ENCODE measurements around the gene TOE1.

The TOE1 gene

GRCh38 chr1:45348020-45348419 lies 8.1 kb downstream of the TOE1 start:
- peak overlapping the region; percentile 26 for H3K27ac ChIP-seq (ENCODE audit: low read depth, low read length)
- no peak overlapping the region for H2AFZ ChIP-seq (ENCODE audit: insufficient read depth, low read length, poor library complexity)
- peak overlapping the region; percentile 1 for H4K91ac ChIP-seq (ENCODE audit: low read depth, low read length)
- H3K23ac ChIP-seq (ENCODE audit: low read length), result no peak overlapping the region
- no peak overlapping the region for H2BK12ac ChIP-seq (ENCODE audit: low read length)
- H2BK5ac ChIP-seq (ENCODE audit: low read depth, low read length, poor library complexity), result no peak overlapping the region
- peaks cover 14 to 16% of the 10 kb centered on the region in 2 experiments for H3K36me3 ChIP-seq (ENCODE audit: control insufficient read depth in 1 of 2, insufficient read depth in 2 of 2, low read length in 2 of 2)
- H3K4me3 ChIP-seq (ENCODE audit: low read depth, low read length), result no peak overlapping the region
- no peak overlapping the region for H2BK120ac ChIP-seq (ENCODE audit: insufficient read depth, low read length, poor library complexity)
- no peak overlapping the region for H3K9ac ChIP-seq (ENCODE audit: low read length)
- H3K4ac ChIP-seq (ENCODE audit: low read depth, low read length), result no peak overlapping the region
- H4K12ac ChIP-seq (ENCODE audit: low read depth, low read length), result no peak overlapping the region
- no peak overlapping the region for H4K8ac ChIP-seq (ENCODE audit: low read depth, low read length)
- H3K4me2 ChIP-seq (ENCODE audit: low read length), result peak overlapping the region; percentile 16
- H3K14ac ChIP-seq (ENCODE audit: low read length), result no peak overlapping the region
- no CpG with 5 or more reads among the region's 2 CpGs for WGBS (ENCODE audit: extremely low coverage, insufficient coverage, insufficient read length)
- H3K4me1 ChIP-seq (ENCODE audit: control insufficient read depth in 1 of 2, insufficient read depth in 2 of 2, low read length in 2 of 2), result peaks cover 15 to 21% of the 10 kb centered on the region in 2 experiments
- no peaks in the 10 kb centered on the region for H3K79me2 ChIP-seq (ENCODE audit: control insufficient read depth, insufficient read depth, low read length, poor library complexity)
- H3K79me1 ChIP-seq (ENCODE audit: low read length), result no peaks in the 10 kb centered on the region
- no peaks in the 10 kb centered on the region for H3K9me3 ChIP-seq (ENCODE audit: insufficient read depth, low read depth, low read length)
- DNase-seq, result peak in 1 of 2 donors; percentile 64
- no peaks in the 10 kb centered on the region for H3K27me3 ChIP-seq (ENCODE audit: insufficient read depth, low read length)
- H2AK5ac ChIP-seq (ENCODE audit: low read length), result no peak overlapping the region
- H3K18ac ChIP-seq (ENCODE audit: low read length), result peak overlapping the region; percentile 7

DNA sequence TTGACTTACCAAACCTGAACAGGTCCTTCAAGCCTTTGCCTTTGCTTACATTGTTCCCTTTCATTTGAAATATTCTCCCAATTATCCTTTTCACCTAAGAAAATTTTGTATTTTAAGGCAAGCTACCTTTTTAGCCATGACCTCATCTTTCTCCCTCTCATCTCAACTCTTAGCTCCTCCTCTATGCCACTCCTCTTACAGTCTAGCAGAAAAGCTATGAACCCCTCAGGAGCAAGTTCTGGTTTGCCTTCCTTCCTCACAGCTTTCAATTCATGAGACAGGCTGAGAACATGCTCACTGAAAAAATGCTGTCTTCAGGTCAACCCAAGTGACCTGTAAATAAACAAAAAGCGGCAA lies 8.6 kb downstream of the TOE1 start:
- no peak overlapping the region for H3K23ac ChIP-seq (ENCODE audit: low read length)
- H2AFZ ChIP-seq (ENCODE audit: insufficient read depth, low read length, poor library complexity), result no peak overlapping the region
- H2BK5ac ChIP-seq (ENCODE audit: low read depth, low read length, poor library complexity), result no peak overlapping the region
- no peaks in the 10 kb centered on the region for H3K79me2 ChIP-seq (ENCODE audit: control insufficient read depth, insufficient read depth, low read length, poor library complexity)
- DNase-seq, result no peak
- no peaks in the 10 kb centered on the region for H3K9me3 ChIP-seq (ENCODE audit: insufficient read depth, low read depth, low read length)
- H2BK12ac ChIP-seq (ENCODE audit: low read length), result no peak overlapping the region
- no peaks in the 10 kb centered on the region for H3K27me3 ChIP-seq (ENCODE audit: insufficient read depth, low read length)
- H2BK120ac ChIP-seq (ENCODE audit: insufficient read depth, low read length, poor library complexity), result no peak overlapping the region
- peaks cover 9 to 10% of the 10 kb centered on the region in 2 experiments for H3K36me3 ChIP-seq (ENCODE audit: control insufficient read depth in 1 of 2, insufficient read depth in 2 of 2, low read length in 2 of 2)
- no peak overlapping the region for H3K14ac ChIP-seq (ENCODE audit: low read length)
- H3K4ac ChIP-seq (ENCODE audit: low read depth, low read length), result no peak overlapping the region
- peak overlapping the region; percentile 16 for H3K4me2 ChIP-seq (ENCODE audit: low read length)
- no peak overlapping the region for H2AK5ac ChIP-seq (ENCODE audit: low read length)
- H4K8ac ChIP-seq (ENCODE audit: low read depth, low read length), result no peak overlapping the region
- peak overlapping the region; percentile 26 for H3K27ac ChIP-seq (ENCODE audit: low read depth, low read length)
- WGBS (ENCODE audit: extremely low coverage, insufficient coverage, insufficient read length), result no CpG with 5 or more reads among the region's 1 CpG
- H3K4me3 ChIP-seq (ENCODE audit: low read depth, low read length), result no peak overlapping the region
- H4K12ac ChIP-seq (ENCODE audit: low read depth, low read length), result no peak overlapping the region
- no peak overlapping the region for H4K91ac ChIP-seq (ENCODE audit: low read depth, low read length)
- H3K4me1 ChIP-seq (ENCODE audit: control insufficient read depth in 1 of 2, insufficient read depth in 2 of 2, low read length in 2 of 2), result peaks cover 15 to 21% of the 10 kb centered on the region in 2 experiments
- no peak overlapping the region for H3K9ac ChIP-seq (ENCODE audit: low read length)
- no peak overlapping the region for H3K18ac ChIP-seq (ENCODE audit: low read length)
- H3K79me1 ChIP-seq (ENCODE audit: low read length), result no peaks in the 10 kb centered on the region

- H4K12ac ChIP-seq (ENCODE audit: low read depth, low read length), result no peak overlapping the region
- no peak overlapping the region for H3K4me2 ChIP-seq (ENCODE audit: low read length)
- no peaks in the 10 kb centered on the region for H3K79me2 ChIP-seq (ENCODE audit: control insufficient read depth, insufficient read depth, low read length, poor library complexity)
- H3K36me3 ChIP-seq (ENCODE audit: control insufficient read depth in 1 of 2, insufficient read depth in 2 of 2, low read length in 2 of 2), result peaks cover 8 to 9% of the 10 kb centered on the region in 2 experiments
- no peak overlapping the region for H4K8ac ChIP-seq (ENCODE audit: low read depth, low read length)
- H3K27me3 ChIP-seq (ENCODE audit: insufficient read depth, low read length), result no peaks in the 10 kb centered on the region
- H3K27ac ChIP-seq (ENCODE audit: low read depth, low read length), result peak overlapping the region; percentile 18
- no peak overlapping the region for H2BK12ac ChIP-seq (ENCODE audit: low read length)
- no peaks in the 10 kb centered on the region for H3K79me1 ChIP-seq (ENCODE audit: low read length)
- H3K9me3 ChIP-seq (ENCODE audit: insufficient read depth, low read depth, low read length), result no peaks in the 10 kb centered on the region
- no peak overlapping the region for H2BK120ac ChIP-seq (ENCODE audit: insufficient read depth, low read length, poor library complexity)
- no peak overlapping the region for H2AK5ac ChIP-seq (ENCODE audit: low read length)
- H4K91ac ChIP-seq (ENCODE audit: low read depth, low read length), result no peak overlapping the region
- no peak overlapping the region for H3K23ac ChIP-seq (ENCODE audit: low read length)
- H3K4me3 ChIP-seq (ENCODE audit: low read depth, low read length), result no peak overlapping the region
- peak; percentile 10 to 42 for DNase-seq
- H3K9ac ChIP-seq (ENCODE audit: low read length), result no peak overlapping the region
- no peak overlapping the region for H3K4ac ChIP-seq (ENCODE audit: low read depth, low read length)
- no peak overlapping the region for H3K18ac ChIP-seq (ENCODE audit: low read length)
- no peak overlapping the region for H3K14ac ChIP-seq (ENCODE audit: low read length)
- H2AFZ ChIP-seq (ENCODE audit: insufficient read depth, low read length, poor library complexity), result no peak overlapping the region
- no CpG with 5 or more reads among the region's 3 CpGs for WGBS (ENCODE audit: extremely low coverage, insufficient coverage, insufficient read length)
- H3K4me1 ChIP-seq (ENCODE audit: control insufficient read depth in 1 of 2, insufficient read depth in 2 of 2, low read length in 2 of 2), result peaks cover 15 to 21% of the 10 kb centered on the region in 2 experiments
- H2BK5ac ChIP-seq (ENCODE audit: low read depth, low read length, poor library complexity), result no peak overlapping the region
Measured at GRCh38 chr1:45348966-45349677, 9.2 kb downstream of the TOE1 start.

DNA sequence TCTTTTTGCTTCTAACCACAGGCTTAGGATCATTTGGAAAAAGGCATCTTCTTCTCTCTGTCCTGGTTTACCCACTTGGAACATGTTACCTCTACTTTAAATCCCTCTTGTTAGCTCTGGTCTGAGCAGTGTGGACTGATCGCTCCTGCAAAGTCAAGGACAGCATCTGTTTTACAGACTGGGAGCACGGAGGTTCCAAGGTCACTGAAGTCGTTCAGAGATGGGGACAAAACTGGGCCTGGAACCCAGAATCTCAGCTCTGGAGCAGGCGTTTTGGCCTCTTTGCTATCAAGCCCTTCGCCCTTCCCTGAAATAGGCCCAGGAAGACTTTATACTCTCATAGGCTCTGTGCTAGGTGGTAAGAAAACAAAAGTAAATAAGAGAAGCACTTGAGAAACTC lies 11.5 kb downstream of the TOE1 start:
- H4K91ac ChIP-seq (ENCODE audit: low read depth, low read length), result no peak overlapping the region
- H2BK5ac ChIP-seq (ENCODE audit: low read depth, low read length, poor library complexity), result no peak overlapping the region
- H2BK12ac ChIP-seq (ENCODE audit: low read length), result no peak overlapping the region
- DNase-seq, result no peak
- H3K14ac ChIP-seq (ENCODE audit: low read length), result no peak overlapping the region
- H3K9ac ChIP-seq (ENCODE audit: low read length), result no peak overlapping the region
- H2AK5ac ChIP-seq (ENCODE audit: low read length), result no peak overlapping the region
- H3K27ac ChIP-seq (ENCODE audit: low read depth, low read length), result no peak overlapping the region
- H3K79me1 ChIP-seq (ENCODE audit: low read length), result no peaks in the 10 kb centered on the region
- no peak overlapping the region for H4K12ac ChIP-seq (ENCODE audit: low read depth, low read length)
- no peak overlapping the region for H3K18ac ChIP-seq (ENCODE audit: low read length)
- no peaks in the 10 kb centered on the region for H3K27me3 ChIP-seq (ENCODE audit: insufficient read depth, low read length)
- H3K23ac ChIP-seq (ENCODE audit: low read length), result no peak overlapping the region
- no peak overlapping the region for H3K4ac ChIP-seq (ENCODE audit: low read depth, low read length)
- no peak overlapping the region for H3K4me3 ChIP-seq (ENCODE audit: low read depth, low read length)
- no peak overlapping the region for H2BK120ac ChIP-seq (ENCODE audit: insufficient read depth, low read length, poor library complexity)
- H3K4me2 ChIP-seq (ENCODE audit: low read length), result no peak overlapping the region
- H3K4me1 ChIP-seq (ENCODE audit: control insufficient read depth in 1 of 2, insufficient read depth in 2 of 2, low read length in 2 of 2), result peaks cover 15 to 23% of the 10 kb centered on the region in 2 experiments
- H4K8ac ChIP-seq (ENCODE audit: low read depth, low read length), result no peak overlapping the region
- H3K79me2 ChIP-seq (ENCODE audit: control insufficient read depth, insufficient read depth, low read length, poor library complexity), result no peaks in the 10 kb centered on the region
- no peak overlapping the region for H2AFZ ChIP-seq (ENCODE audit: insufficient read depth, low read length, poor library complexity)
- no peaks in the 10 kb centered on the region for H3K36me3 ChIP-seq (ENCODE audit: control insufficient read depth in 1 of 2, insufficient read depth in 2 of 2, low read length in 2 of 2)
- H3K9me3 ChIP-seq (ENCODE audit: insufficient read depth, low read depth, low read length), result no peaks in the 10 kb centered on the region
- WGBS (ENCODE audit: extremely low coverage, insufficient coverage, insufficient read length), result no CpG with 5 or more reads among the region's 5 CpGs
